Activated T-cell treated with anti-CD3 and anti-CD28 coated beads, Interleukin-2, amount 50 U/mL, for 4 hours (primary cell): ENCODE data around the gene LDLRAD3. TPM values are rescaled to one million over a fixed set of nuclear protein-coding genes. Genes with fewer than 3 reads are reported as not detected.
A peak's percentile ranks its signal among the peaks of the same experiment; 100 is the strongest.

Source experiments
- ATAC-seq, 2 donors: fragments of 200-7000 bp; cut with Tn5 transposase; one replicate each; pipeline ENCODE4 v1.10.0; 2021
- DNase-seq: peaks from one replicate; pipeline ENCODE4 v3.0.0-alpha.2; 2020
- H3K27me3 Mint-ChIP-seq: one replicate; pipeline ENCODE4 v1.8.0; 2021; ENCODE audit warnings: low read depth, mixed read lengths
- H3K36me3 Mint-ChIP-seq: one replicate; pipeline ENCODE4 v1.8.0; 2022; ENCODE audit warnings: mixed read lengths; ENCODE audit not compliant: insufficient read depth
- H3K4me1 Mint-ChIP-seq: one replicate; pipeline ENCODE4 v1.8.0; 2021; ENCODE audit warnings: low read depth, mixed read lengths
- H3K4me3 Mint-ChIP-seq: one replicate; pipeline ENCODE4 v1.8.0; 2021; ENCODE audit warnings: mild to moderate bottlenecking, moderate library complexity, mixed read lengths
- H3K9me3 Mint-ChIP-seq: one replicate; pipeline ENCODE4 v1.8.0; 2021; ENCODE audit warnings: mixed read lengths
- total RNA-seq, 3 donors: library from RNA; stranded (reverse); gene quantifications; one replicate each; pipeline ENCODE4 v1.2.1, GENCODE V29; 2021

LDLRAD3 gene
- total RNA-seq, 3 donors from 2014 or later = 0.29 to 0.76 (median 0.71) TPM

DNA sequence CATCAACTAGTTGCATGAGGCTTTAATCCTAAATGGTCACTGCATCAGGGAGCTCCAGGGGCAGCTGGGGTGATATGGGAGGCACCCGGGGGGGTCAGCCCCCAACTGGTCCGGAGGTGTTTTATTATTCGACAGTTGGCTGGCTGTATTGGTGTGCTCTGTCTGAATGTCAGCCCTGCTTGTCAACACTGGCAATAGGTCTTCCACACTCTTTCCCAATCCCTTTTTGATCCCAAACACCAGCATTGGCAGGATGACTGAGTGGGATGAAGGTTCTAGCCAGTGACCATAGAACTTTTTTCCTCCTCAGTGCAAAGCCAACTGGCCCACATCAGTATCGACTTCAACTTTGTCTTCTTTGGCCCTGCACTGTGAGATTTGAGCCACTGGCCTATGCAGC lies 8.9 kb upstream of the LDLRAD3 start:
- Mint-ChIP-seq H3K9me3 (no peaks in the 10 kb centered on the region), H3K4me1 (no peaks in the 10 kb centered on the region), H3K36me3 (no peaks in the 10 kb centered on the region), H3K4me3 (no peak overlapping the region), H3K27me3 (peaks cover 16% of the 10 kb centered on the region)
- ATAC-seq = no peak
- no peak for DNase-seq

- DNase-seq (no peak), ATAC-seq (no peak)
- Mint-ChIP-seq H3K4me1 (no peaks in the 10 kb centered on the region), H3K9me3 (no peaks in the 10 kb centered on the region), H3K36me3 (no peaks in the 10 kb centered on the region), H3K4me3 (no peak overlapping the region), H3K27me3 (peaks cover 16% of the 10 kb centered on the region)
Measured at GRCh38 chr11:35935390-35935789, 8.5 kb upstream of the LDLRAD3 start.

- DNase-seq = no peak
- H3K4me3 Mint-ChIP-seq = no peak overlapping the region
- no peaks in the 10 kb centered on the region for H3K36me3 Mint-ChIP-seq
- no peaks in the 10 kb centered on the region for H3K9me3 Mint-ChIP-seq
- ATAC-seq = no peak
- peaks cover 17% of the 10 kb centered on the region for H3K27me3 Mint-ChIP-seq
- no peaks in the 10 kb centered on the region for H3K4me1 Mint-ChIP-seq
Measured at GRCh38 chr11:35937111-35937510, 6.8 kb upstream of the LDLRAD3 start.

- peaks cover 22% of the 10 kb centered on the region for H3K27me3 Mint-ChIP-seq
- no peak for DNase-seq
- H3K4me1 Mint-ChIP-seq = no peaks in the 10 kb centered on the region
- H3K9me3 Mint-ChIP-seq = no peaks in the 10 kb centered on the region
- ATAC-seq = no peak
- H3K36me3 Mint-ChIP-seq = no peaks in the 10 kb centered on the region
- no peak overlapping the region for H3K4me3 Mint-ChIP-seq
Measured at GRCh38 chr11:35937700-35938099, 6.2 kb upstream of the LDLRAD3 start.

DNA sequence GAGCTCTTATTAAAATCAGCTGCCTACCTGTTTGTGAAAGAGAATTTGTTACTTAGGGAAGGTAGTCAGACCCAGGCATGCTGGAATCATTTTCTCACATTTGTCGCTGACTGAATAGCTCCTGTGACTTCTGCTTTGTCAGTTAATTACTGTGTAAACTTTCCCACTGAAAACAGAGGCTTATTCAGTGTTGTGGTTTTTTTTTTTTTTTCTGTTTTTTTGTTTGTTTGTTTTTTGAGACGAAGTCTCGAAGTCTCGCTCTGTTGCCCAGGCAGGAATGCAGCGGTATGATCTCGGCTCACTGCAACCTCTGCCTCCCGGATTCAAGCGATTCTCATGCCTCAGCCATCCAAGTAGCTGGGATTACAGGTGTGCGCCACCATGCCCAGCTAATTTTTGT lies 5.6 kb upstream of the LDLRAD3 start:
- Mint-ChIP-seq H3K4me1 (peaks cover under 1% of the 10 kb centered on the region), H3K27me3 (peaks cover 26% of the 10 kb centered on the region), H3K4me3 (no peak overlapping the region), H3K9me3 (no peaks in the 10 kb centered on the region), H3K36me3 (no peaks in the 10 kb centered on the region)
- DNase-seq (no peak), ATAC-seq (no peak)

GRCh38 chr11:35943309-35943708 lies 553 bp upstream of the LDLRAD3 start:
- H3K9me3 Mint-ChIP-seq = no peaks in the 10 kb centered on the region
- ATAC-seq = no peak
- peaks cover 46% of the 10 kb centered on the region for H3K27me3 Mint-ChIP-seq
- peak overlapping the region; percentile 79 for H3K4me3 Mint-ChIP-seq
- peaks cover 8% of the 10 kb centered on the region for H3K4me1 Mint-ChIP-seq
- DNase-seq = no peak
- H3K36me3 Mint-ChIP-seq = no peaks in the 10 kb centered on the region

DNA sequence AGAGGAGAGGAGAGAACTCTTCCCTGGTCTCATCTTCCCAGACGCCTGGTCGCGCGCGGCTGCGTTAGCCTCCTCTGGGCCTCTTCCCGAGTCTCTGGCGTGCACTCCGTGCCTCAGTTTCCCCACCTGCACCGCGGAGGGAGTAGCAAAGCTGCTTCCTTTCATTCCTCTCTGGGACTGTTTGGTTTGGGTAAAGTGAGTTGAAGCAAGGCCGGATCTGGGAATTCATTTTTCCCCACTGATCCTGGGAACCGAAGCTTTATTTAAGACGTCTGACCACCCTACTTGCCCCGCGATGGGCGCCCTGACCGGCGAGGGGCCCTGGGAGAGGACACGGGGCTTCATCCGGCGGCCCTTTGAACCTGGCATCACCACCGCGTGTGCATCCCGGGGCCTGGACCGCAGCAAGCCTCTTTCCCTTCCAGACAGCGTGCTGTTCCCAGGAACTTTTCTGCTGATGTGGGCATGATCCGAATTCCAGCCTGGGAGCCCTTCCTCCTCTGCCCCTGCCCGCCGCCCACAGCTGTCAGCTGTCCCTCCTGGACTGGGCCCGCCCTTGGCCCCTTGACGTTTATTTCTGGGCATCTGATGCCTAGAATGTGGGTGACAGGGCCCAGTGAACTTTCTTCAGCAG lies 758 bp downstream of the LDLRAD3 start:
- Mint-ChIP-seq H3K27me3 (peaks cover 46% of the 10 kb centered on the region), H3K9me3 (no peaks in the 10 kb centered on the region), H3K4me1 (peaks cover 8% of the 10 kb centered on the region), H3K36me3 (no peaks in the 10 kb centered on the region), H3K4me3 (peak overlapping the region; percentile 69)
- ATAC-seq = no peak
- DNase-seq = no peak

DNA sequence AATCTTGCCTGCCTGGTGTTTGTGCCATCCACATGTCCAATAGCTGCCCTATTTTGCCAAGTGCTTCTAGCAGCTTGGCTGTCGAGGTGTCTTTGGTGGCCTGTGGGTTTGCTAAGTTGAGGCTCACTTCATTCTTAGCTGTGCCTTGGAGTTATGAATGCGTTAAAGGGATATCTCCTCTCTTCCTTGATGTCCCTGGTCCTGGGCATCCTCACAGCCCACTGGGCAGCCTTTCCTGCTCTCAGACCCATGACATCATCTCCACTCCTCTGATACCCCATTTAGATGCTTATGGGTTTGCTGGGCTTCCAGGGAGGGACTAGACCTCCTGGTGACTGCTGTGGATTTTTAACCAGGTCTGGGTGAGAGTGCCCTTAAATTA lies 1.3 kb downstream of the LDLRAD3 start:
- Mint-ChIP-seq H3K36me3 (no peaks in the 10 kb centered on the region), H3K4me1 (peaks cover 8% of the 10 kb centered on the region), H3K27me3 (peaks cover 46% of the 10 kb centered on the region), H3K9me3 (no peaks in the 10 kb centered on the region), H3K4me3 (peak overlapping the region; percentile 69)
- ATAC-seq (no peak), DNase-seq (no peak)

GRCh38 chr11:35946766-35947165 lies 2.9 kb downstream of the LDLRAD3 start:
- no peak overlapping the region for H3K4me3 Mint-ChIP-seq
- H3K27me3 Mint-ChIP-seq = peaks cover 51% of the 10 kb centered on the region
- ATAC-seq (no peak), DNase-seq (no peak)
- peaks cover 8% of the 10 kb centered on the region for H3K4me1 Mint-ChIP-seq
- H3K36me3 Mint-ChIP-seq = no peaks in the 10 kb centered on the region
- H3K9me3 Mint-ChIP-seq = no peaks in the 10 kb centered on the region

GRCh38 chr11:35947437-35947836 lies 3.6 kb downstream of the LDLRAD3 start:
- Mint-ChIP-seq H3K27me3 (peaks cover 46% of the 10 kb centered on the region), H3K9me3 (no peaks in the 10 kb centered on the region), H3K36me3 (no peaks in the 10 kb centered on the region), H3K4me3 (no peak overlapping the region), H3K4me1 (peaks cover 8% of the 10 kb centered on the region)
- no peak for DNase-seq
- no peak for ATAC-seq

DNA sequence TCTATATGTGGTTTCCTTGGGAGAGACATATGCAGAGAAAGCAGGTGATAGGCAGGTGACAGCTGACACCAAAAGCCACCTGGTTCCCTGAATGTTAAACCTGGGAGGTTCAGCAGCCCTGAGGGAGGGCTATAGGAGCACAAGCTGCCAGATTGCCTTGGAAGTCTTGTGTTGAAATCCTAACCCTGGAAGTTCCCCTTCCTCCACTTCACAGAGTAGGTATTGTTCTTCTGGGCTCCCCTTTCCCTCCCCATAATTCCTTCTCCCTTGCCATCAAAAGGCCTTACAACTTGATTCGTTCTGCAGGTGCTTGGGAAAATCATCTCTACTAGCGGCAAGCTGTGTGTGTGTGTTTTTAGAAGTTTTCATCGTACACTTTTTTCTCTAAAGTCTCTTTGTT lies 5.4 kb downstream of the LDLRAD3 start:
- peaks cover 3% of the 10 kb centered on the region for H3K4me1 Mint-ChIP-seq
- no peak for DNase-seq
- H3K9me3 Mint-ChIP-seq = no peaks in the 10 kb centered on the region
- no peak for ATAC-seq
- H3K36me3 Mint-ChIP-seq = no peaks in the 10 kb centered on the region
- H3K4me3 Mint-ChIP-seq = no peak overlapping the region
- peaks cover 32% of the 10 kb centered on the region for H3K27me3 Mint-ChIP-seq

DNA sequence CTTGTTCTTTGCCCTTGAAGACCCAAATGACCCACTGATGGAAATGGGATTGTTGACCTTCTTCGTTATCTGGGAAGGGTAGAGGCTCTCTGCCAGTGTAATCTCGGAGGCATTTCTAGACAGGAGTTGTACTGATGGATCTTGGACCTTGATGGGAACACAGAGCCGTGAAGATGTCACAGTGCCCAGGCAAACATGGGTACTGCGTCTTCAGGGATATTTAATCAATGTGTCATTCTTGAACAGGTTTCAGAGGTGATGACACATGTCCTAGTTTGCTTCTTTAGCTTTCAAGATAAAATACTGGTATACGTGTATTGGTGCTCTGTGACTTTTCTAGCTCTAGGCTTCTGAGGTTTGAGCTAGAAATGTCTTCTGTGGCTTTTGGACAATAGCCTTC lies 6.2 kb downstream of the LDLRAD3 start:
- H3K4me3 Mint-ChIP-seq = no peak overlapping the region
- DNase-seq = no peak
- H3K4me1 Mint-ChIP-seq = peaks cover 3% of the 10 kb centered on the region
- H3K27me3 Mint-ChIP-seq = peaks cover 24% of the 10 kb centered on the region
- no peaks in the 10 kb centered on the region for H3K9me3 Mint-ChIP-seq
- H3K36me3 Mint-ChIP-seq = no peaks in the 10 kb centered on the region
- no peak for ATAC-seq

DNA sequence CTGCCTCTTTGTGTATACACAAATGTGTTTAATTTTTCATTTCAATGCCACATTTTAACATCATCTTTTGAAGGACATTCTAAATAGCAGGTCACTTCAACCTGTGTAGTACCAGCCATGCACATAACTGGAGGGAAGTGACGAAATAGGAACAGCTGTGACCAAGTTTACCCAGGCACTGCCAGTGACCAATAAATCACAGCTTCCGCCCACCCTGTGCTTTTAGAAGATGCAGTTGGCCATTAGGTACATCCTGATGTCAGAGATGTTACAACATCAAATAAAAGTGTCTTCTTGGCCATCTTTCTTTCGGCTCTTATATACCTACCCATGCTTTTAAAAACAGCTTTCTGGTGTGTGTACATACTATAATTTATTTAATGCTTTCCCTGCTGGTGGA lies 7.8 kb downstream of the LDLRAD3 start:
- Mint-ChIP-seq H3K9me3 (no peaks in the 10 kb centered on the region), H3K27me3 (peaks cover 11% of the 10 kb centered on the region), H3K4me1 (no peaks in the 10 kb centered on the region), H3K4me3 (no peak overlapping the region), H3K36me3 (no peaks in the 10 kb centered on the region)
- ATAC-seq (no peak), DNase-seq (no peak)

GRCh38 chr11:35953081-35953760 lies 9.4 kb downstream of the LDLRAD3 start:
- H3K36me3 Mint-ChIP-seq = no peaks in the 10 kb centered on the region
- no peak for DNase-seq
- no peak for ATAC-seq
- peaks cover 10% of the 10 kb centered on the region for H3K27me3 Mint-ChIP-seq
- no peaks in the 10 kb centered on the region for H3K9me3 Mint-ChIP-seq
- no peaks in the 10 kb centered on the region for H3K4me1 Mint-ChIP-seq
- no peak overlapping the region for H3K4me3 Mint-ChIP-seq

DNA sequence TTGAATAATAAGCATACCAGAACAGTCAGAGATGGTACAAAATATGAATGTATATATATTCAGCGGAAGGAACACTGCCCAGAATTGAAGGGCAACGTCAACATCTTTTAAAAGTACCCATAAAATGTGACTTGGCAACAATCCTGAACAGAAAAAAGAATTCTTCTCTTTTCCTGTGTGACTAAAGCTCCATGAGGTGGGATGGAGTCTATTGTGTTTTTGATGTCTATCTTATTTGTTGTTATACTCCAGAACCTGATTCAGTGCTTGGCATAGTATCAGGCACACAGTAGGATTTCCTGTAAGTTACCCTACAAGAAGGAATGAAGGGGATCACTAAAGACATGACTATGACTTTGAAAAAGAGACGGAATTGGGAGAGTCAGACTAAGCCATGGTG lies 10.3 kb downstream of the LDLRAD3 start:
- DNase-seq (no peak), ATAC-seq (no peak)
- Mint-ChIP-seq H3K27me3 (peaks cover 6% of the 10 kb centered on the region), H3K4me3 (no peak overlapping the region), H3K4me1 (no peaks in the 10 kb centered on the region), H3K36me3 (no peaks in the 10 kb centered on the region), H3K9me3 (no peaks in the 10 kb centered on the region)
